ENCODE results near the gene BRICD5.

The BRICD5 gene

GRCh38 chr16:2180962-2181923 lies 29.4 kb downstream of the BRICD5 start:
- DNase-seq (ENCODE audit: low spot score) = no peak

- DNase-seq (ENCODE audit: low spot score) = no peak
Observed at GRCh38 chr16:2180461-2180860, 30.2 kb downstream of the BRICD5 start.

GRCh38 chr16:2179576-2179975 lies 31.1 kb downstream of the BRICD5 start:
- no peak for DNase-seq (ENCODE audit: low spot score)

GRCh38 chr16:2179107-2179501 lies 31.6 kb downstream of the BRICD5 start:
- DNase-seq (ENCODE audit: low spot score) = no peak

- no peak for DNase-seq (ENCODE audit: low spot score)
Observed at GRCh38 chr16:2178321-2179106, 32.1 kb downstream of the BRICD5 start.

GRCh38 chr16:2177561-2177960 lies 33.1 kb downstream of the BRICD5 start:
- DNase-seq (ENCODE audit: low spot score) = no peak

GRCh38 chr16:2177101-2177500 lies 33.6 kb downstream of the BRICD5 start:
- DNase-seq (ENCODE audit: low spot score) = no peak

GRCh38 chr16:2176047-2176446 lies 34.6 kb downstream of the BRICD5 start:
- no peak for DNase-seq (ENCODE audit: low spot score)

GRCh38 chr16:2175454-2175853 lies 35.2 kb downstream of the BRICD5 start:
- no peak for DNase-seq (ENCODE audit: low spot score)

- DNase-seq (ENCODE audit: low spot score) = no peak
Observed at GRCh38 chr16:2174396-2175131, 36.1 kb downstream of the BRICD5 start.

GRCh38 chr16:2173916-2174315 lies 36.7 kb downstream of the BRICD5 start:
- no peak for DNase-seq (ENCODE audit: low spot score)

- no peak for DNase-seq (ENCODE audit: low spot score)
Observed at GRCh38 chr16:2173366-2173765, 37.3 kb downstream of the BRICD5 start.

GRCh38 chr16:2172688-2173335 lies 37.9 kb downstream of the BRICD5 start:
- DNase-seq (ENCODE audit: low spot score) = no peak

- DNase-seq (ENCODE audit: low spot score) = no peak
Observed at GRCh38 chr16:2171601-2172178, 39.0 kb downstream of the BRICD5 start.

- no peak for DNase-seq (ENCODE audit: low spot score)
Observed at GRCh38 chr16:2170587-2171435, 39.9 kb downstream of the BRICD5 start.

GRCh38 chr16:2170080-2170479 lies 40.6 kb downstream of the BRICD5 start:
- DNase-seq (ENCODE audit: low spot score) = no peak

GRCh38 chr16:2167068-2167638 lies 43.5 kb downstream of the BRICD5 start:
- no peak for DNase-seq (ENCODE audit: low spot score)

GRCh38 chr16:2166263-2167067 lies 44.2 kb downstream of the BRICD5 start:
- DNase-seq (ENCODE audit: low spot score) = no peak

- DNase-seq (ENCODE audit: low spot score) = no peak
Observed at GRCh38 chr16:2165861-2166260, 44.8 kb downstream of the BRICD5 start.

All from AG08396 (cell line).